ENCODE results near the gene AFF3. TPM values are rescaled to one million over a fixed set of nuclear protein-coding genes. Genes with fewer than 3 reads are reported as not detected.

AFF3 gene
- total and polyA plus RNA-seq, 2 donors (not counting 3 experiments of a cell fraction or from before 2014, with no cell fraction given), result 0.06 to 0.07 TPM

DNA sequence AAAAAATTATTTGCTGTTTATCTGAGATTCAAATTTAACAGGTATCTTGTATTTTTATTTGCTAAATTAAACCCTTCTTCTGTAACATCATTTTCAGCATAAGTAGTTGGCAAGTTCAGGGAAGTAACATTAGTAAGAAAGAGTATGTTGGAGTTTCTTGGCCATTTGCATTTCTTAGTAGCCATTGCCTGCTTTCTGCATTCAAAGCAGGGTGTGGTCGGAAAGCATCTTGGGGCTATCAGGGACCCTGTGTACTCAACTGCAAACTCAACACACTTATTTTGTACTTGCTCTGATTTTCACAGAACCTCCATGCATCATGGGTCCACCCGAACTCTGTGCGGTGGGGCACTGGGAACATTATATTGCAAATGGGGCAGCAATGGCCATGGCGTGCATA, 622.2 kb downstream of the AFF3 start:
- intact Hi-C loops (cut with micrococcal nuclease) (no loop called here), dilution Hi-C loops (cut with MboI; ENCODE audit: extremely low pct_ligation_motif_present, low sequenced_read_pairs) (no loop called here)
- Histone ChIP-seq H3K79me2 (ENCODE audit: control insufficient read depth, insufficient read depth, low read length) (no peaks in the 10 kb centered on the region), H3K9me3 (replicated peaks; ENCODE audit: control insufficient read depth, insufficient read depth, low read length) (no peaks in the 10 kb centered on the region), H3K27ac (ENCODE audit: insufficient read depth, low read depth, low read length) (no peak overlapping the region), H3K4me2 (ENCODE audit: insufficient read depth, low read length) (no peak overlapping the region), H3K27me3 (ENCODE audit: control insufficient read depth in 2 of 2, insufficient read depth in 2 of 2, low read length in 2 of 2) (peaks cover 0 to 5% of the 10 kb centered on the region in 2 experiments), H3K4me3 (replicated peaks in 1 of 3; ENCODE audit: insufficient read depth in 1 of 3, low read depth in 1 of 3, low read length in 3 of 3) (no peak overlapping the region), H3K9me1 (replicated peaks; ENCODE audit: control insufficient read depth, extremely low read depth, insufficient read depth, low read length) (no peaks in the 10 kb centered on the region), H2AFZ (ENCODE audit: low read depth, low read length) (no peak overlapping the region), H3K36me3 (ENCODE audit: control insufficient read depth in 2 of 2, extremely low read depth in 1 of 2, insufficient read depth in 2 of 2, low read length in 2 of 2) (no peaks in the 10 kb centered on the region), H3K9ac (replicated peaks; ENCODE audit: extremely low read depth, insufficient read depth, low read length) (no peak overlapping the region), H3K4me1 (ENCODE audit: control insufficient read depth, extremely low read depth, insufficient read depth, low read length) (no peaks in the 10 kb centered on the region), H4K20me1 (replicated peaks; ENCODE audit: control insufficient read depth, extremely low read depth, insufficient read depth, low read length) (no peaks in the 10 kb centered on the region)
- ChIA-PET POLR2A (no interaction called here), CTCF (interaction anchor here (0.6 kb wide), 1 partner anchor 18 kb away, joined by 3 read pairs; no protein-coding TSS in a partner anchor)
- TF ChIP-seq, protein P1, sequence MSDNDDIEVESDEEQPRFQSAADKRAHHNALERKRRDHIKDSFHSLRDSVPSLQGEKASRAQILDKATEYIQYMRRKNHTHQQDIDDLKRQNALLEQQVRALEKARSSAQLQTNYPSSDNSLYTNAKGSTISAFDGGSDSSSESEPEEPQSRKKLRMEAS (IDR thresholded peaks at IDR 0.05; ENCODE audit: insufficient read depth, insufficient read length), result no peak
- no peak for TF ChIP-seq FOS (IDR thresholded peaks at IDR 0.05; ENCODE audit: borderline replicate concordance, insufficient read depth, low read length)
- TF ChIP-seq EZH2 (IDR thresholded peaks at IDR 0.05; ENCODE audit: borderline replicate concordance, low read depth, low read length, severe bottlenecking), result no peak
- TF ChIP-seq GATA2 (IDR thresholded peaks at IDR 0.05; ENCODE audit: insufficient read depth, insufficient read length, low read depth, low read length), result no peak
- TF ChIP-seq POLR2A (IDR thresholded peaks at IDR 0.05; ENCODE audit: low read depth, low read length), result no peak
- BruUV-seq (replicated peaks), result no TSS peak
- DNase-seq (ENCODE audit: low read depth, low spot score) (no peak), FAIRE-seq (no peak)

DNA sequence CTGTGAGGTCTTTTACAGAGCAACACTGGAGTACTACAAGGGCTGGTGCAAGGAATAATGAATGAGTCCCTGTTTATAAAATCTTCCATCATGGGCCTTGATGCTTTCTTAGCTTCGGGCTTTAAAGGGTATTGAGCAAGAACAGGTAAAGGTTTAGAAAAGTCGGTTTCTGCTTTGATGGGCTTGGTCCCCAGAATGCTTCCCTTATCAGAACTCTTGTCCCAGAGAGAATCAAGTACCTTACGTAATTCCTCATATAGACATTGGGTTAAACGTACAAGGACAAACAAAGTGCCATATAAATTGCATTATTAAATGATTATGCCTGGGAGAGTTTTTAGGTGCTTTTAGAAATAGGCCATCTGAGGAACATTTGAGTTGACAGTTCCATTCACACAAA, 628.0 kb downstream of the AFF3 start:
- no peaks in the 10 kb centered on the region for H3K9me3 ChIP-seq (replicated peaks; ENCODE audit: control insufficient read depth, insufficient read depth, low read length)
- intact Hi-C loops (cut with micrococcal nuclease), result no loop called here
- BruUV-seq (replicated peaks), result no TSS peak
- H3K4me1 ChIP-seq (ENCODE audit: control insufficient read depth, extremely low read depth, insufficient read depth, low read length), result no peaks in the 10 kb centered on the region
- no peak overlapping the region for H3K27ac ChIP-seq (ENCODE audit: insufficient read depth, low read depth, low read length)
- no peak for FAIRE-seq
- H3K27me3 ChIP-seq (ENCODE audit: control insufficient read depth in 2 of 2, insufficient read depth in 2 of 2, low read length in 2 of 2), result peaks cover 0 to 1% of the 10 kb centered on the region in 2 experiments
- H3K9ac ChIP-seq (replicated peaks; ENCODE audit: extremely low read depth, insufficient read depth, low read length), result no peak overlapping the region
- no peak overlapping the region for H3K4me2 ChIP-seq (ENCODE audit: insufficient read depth, low read length)
- ChIA-PET POLR2A (no interaction called here), CTCF (no interaction called here)
- no peak for DNase-seq (ENCODE audit: low read depth, low spot score)
- dilution Hi-C loops (cut with MboI; ENCODE audit: extremely low pct_ligation_motif_present, low sequenced_read_pairs), result no loop called here
- no peaks in the 10 kb centered on the region for H4K20me1 ChIP-seq (replicated peaks; ENCODE audit: control insufficient read depth, extremely low read depth, insufficient read depth, low read length)
- no peaks in the 10 kb centered on the region for H3K79me2 ChIP-seq (ENCODE audit: control insufficient read depth, insufficient read depth, low read length)
- H2AFZ ChIP-seq (ENCODE audit: low read depth, low read length), result no peak overlapping the region
- H3K36me3 ChIP-seq (ENCODE audit: control insufficient read depth in 2 of 2, extremely low read depth in 1 of 2, insufficient read depth in 2 of 2, low read length in 2 of 2), result no peaks in the 10 kb centered on the region
- no peak overlapping the region for H3K4me3 ChIP-seq (replicated peaks in 1 of 3; ENCODE audit: insufficient read depth in 1 of 3, low read depth in 1 of 3, low read length in 3 of 3)
- TF ChIP-seq, protein P1 (IDR thresholded peaks at IDR 0.05; ENCODE audit: insufficient read depth, insufficient read length), result no peak
- TF ChIP-seq POLR2AphosphoS5 (IDR thresholded peaks at IDR 0.05; ENCODE audit: insufficient read depth, low read depth, low read length) (no peak), MYC (IDR thresholded peaks at IDR 0.05; ENCODE audit: low read depth, low read length) (no peak), JUN (IDR thresholded peaks at IDR 0.05; ENCODE audit: borderline replicate concordance, insufficient read depth, insufficient read length, low read depth) (no peak), EZH2 (IDR thresholded peaks at IDR 0.05; ENCODE audit: borderline replicate concordance, low read depth, low read length, severe bottlenecking) (no peak), GATA2 (IDR thresholded peaks at IDR 0.05; ENCODE audit: insufficient read depth, insufficient read length, low read depth, low read length) (no peak), FOS (IDR thresholded peaks at IDR 0.05; ENCODE audit: borderline replicate concordance, insufficient read depth, low read length) (no peak), POLR2A (IDR thresholded peaks at IDR 0.05; ENCODE audit: low read depth, low read length) (no peak)
- TF ChIP-seq, protein P2, sequence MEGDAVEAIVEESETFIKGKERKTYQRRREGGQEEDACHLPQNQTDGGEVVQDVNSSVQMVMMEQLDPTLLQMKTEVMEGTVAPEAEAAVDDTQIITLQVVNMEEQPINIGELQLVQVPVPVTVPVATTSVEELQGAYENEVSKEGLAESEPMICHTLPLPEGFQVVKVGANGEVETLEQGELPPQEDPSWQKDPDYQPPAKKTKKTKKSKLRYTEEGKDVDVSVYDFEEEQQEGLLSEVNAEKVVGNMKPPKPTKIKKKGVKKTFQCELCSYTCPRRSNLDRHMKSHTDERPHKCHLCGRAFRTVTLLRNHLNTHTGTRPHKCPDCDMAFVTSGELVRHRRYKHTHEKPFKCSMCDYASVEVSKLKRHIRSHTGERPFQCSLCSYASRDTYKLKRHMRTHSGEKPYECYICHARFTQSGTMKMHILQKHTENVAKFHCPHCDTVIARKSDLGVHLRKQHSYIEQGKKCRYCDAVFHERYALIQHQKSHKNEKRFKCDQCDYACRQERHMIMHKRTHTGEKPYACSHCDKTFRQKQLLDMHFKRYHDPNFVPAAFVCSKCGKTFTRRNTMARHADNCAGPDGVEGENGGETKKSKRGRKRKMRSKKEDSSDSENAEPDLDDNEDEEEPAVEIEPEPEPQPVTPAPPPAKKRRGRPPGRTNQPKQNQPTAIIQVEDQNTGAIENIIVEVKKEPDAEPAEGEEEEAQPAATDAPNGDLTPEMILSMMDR (IDR thresholded peaks at IDR 0.05; ENCODE audit: extremely low read depth in 1 of 2, insufficient read depth in 1 of 2, low read depth in 1 of 2, low read length in 2 of 2), result no peak
- no peaks in the 10 kb centered on the region for H3K9me1 ChIP-seq (replicated peaks; ENCODE audit: control insufficient read depth, extremely low read depth, insufficient read depth, low read length)
